ENCODE results near the gene DNAH17. TPM values are rescaled to one million over a fixed set of nuclear protein-coding genes. Genes with fewer than 3 reads are reported as not detected.

DNAH17 gene
- polyA plus RNA-seq (ENCODE audit: insufficient read length) = 3.3 TPM

- DNase-seq = no peak
These were observed at the start of gene DNAH17 for GRCh38 chr17:78577296-78577695. Gene DNAH17 (minus strand): TSS chr17:78577396. CDS start chr17:78575057, 2,339 bp downstream.

DNA sequence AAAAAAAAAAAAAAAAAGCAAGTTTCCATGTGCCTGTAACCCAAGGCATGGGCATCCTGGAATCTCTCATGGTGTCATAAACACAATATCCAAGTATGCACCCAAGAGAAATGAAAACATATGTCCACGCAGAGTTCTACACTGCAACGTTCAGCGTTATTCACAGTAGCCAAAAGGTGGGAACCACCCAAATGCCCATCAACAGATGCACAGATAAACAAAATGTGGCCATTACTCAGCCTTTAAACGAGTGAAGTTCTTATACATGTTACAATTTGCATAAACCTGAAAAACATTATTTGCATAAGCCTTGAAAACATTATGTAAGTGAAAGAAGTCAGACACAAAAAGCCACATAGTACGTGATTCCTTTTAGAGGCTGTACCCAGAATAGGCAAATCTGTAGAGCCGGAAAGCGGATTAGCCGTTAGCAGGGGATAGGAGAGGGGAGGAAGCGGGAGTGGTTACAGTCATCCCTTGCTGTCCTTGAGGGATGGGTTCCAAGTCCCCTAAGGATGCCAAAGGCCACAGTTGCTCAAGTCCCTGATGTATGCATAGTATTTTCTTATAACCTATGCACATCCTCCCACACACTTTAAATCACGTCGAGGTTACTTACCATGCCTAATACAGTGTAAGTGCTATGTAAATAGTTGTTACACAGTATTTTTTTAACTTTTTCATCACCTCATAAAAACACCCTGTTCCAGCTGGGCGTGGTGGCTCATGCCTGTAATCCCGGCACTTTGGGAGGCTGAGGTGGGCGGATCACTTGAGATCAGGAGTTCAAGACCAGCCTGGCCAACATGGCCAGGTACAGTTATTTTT lies 47.3 kb upstream of the DNAH17 start:
- no peak for DNase-seq

GRCh38 chr17:78623541-78623940 lies 46.3 kb upstream of the DNAH17 start:
- no peak for DNase-seq

- no peak for DNase-seq
These were observed 45.5 kb upstream of the DNAH17 start for GRCh38 chr17:78622491-78623265.

GRCh38 chr17:78621720-78622490 lies 44.7 kb upstream of the DNAH17 start:
- DNase-seq = no peak

DNA sequence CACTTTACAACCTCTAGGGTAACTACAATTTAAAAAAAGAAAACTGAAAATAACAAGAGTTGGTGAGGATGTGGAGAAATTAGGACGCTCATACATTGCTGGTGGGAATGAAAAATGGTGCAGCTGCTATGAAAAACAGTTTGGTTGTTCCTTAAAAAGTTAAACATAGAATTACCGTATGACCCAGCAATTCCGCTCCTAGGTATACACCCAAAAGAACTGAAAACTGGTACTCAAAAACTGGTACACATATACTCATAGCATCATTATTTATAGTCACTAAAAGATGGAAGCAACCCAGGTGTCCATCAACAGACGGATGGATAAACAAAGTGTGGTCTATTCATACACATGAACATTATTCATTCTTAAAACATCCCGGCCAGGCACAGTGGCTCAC lies 42.9 kb upstream of the DNAH17 start:
- DNase-seq = no peak

GRCh38 chr17:78619334-78619733 lies 42.1 kb upstream of the DNAH17 start:
- no peak for DNase-seq

DNA sequence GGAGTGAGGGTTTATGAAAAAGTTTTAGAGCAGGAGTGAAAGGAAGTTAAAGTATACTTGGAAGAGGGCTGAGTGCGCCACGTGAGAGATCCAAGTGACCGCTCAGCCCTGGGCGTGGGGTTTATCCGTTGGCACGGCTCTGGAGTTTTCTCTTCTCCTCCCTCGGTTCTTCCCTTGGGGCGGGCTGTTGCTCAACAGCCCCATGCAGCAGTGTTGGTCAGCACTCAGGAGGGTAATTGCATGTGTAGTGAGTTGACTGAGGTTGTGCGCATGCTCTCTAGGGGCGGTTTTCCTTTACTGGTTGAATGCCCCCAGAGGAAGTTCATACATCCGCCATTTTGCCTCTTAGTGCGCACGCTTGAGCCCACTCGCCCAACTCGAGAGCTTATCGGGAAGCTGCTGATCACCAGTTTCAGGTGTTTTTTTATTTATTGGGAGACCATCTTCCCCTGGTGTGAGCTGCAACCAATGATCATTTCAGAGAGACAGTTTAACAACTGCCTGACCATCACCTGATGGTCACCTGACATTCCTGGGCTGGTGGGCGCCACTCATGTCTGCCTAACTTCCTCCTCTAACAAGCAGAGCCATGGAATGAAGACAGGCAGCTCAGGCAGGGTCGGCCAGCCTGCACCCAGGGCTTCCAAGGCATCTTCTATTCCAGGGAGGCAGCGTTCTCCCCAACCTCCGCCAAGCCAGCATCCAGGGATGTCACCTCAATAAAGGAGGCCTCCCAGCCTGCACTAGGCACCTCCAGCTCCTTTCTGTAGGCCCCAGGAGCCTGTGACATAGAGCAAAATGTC lies 41.3 kb upstream of the DNAH17 start:
- DNase-seq = no peak

- DNase-seq = peak; percentile 73
These were observed 40.4 kb upstream of the DNAH17 start for GRCh38 chr17:78617511-78618061.

DNA sequence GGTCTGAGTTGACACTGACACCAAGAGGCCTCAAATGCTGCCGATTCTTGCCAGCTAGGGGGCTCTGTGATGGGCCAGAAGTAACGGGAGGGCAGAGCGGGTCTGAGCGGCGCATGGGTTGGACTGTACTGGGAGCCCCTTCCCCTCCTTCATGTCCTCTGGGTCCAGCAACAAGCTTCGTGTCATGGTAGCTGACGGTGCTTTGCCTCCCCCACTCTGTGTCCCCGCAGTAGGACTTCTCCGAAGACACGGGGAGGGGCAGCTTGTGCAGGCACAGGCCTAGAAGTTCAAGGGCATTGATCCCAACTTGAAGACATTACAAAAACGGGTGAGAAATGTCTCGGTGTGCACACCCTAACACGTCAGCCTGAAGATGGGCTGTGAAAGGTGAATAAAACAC lies 39.8 kb upstream of the DNAH17 start:
- DNase-seq = no peak

DNA sequence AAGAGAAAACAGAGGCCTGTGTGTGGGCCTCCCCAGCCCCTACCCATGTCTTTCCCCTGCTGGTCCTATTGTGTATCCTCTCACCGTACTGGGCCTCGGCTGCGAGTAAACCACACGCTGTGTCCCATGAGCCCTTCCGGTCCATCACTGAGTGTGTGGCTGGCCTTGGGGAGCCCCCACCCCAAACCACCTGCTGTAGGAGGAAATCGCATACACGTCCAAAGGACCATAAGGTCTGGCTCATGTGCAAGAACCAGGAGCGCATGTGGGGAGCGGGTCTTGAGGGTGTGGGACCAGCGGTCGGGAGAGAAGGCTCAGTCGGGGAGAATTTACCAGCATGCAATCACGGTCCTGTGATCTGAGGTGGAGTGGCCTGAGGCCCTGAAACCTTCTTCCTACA lies 38.4 kb upstream of the DNAH17 start:
- no peak for DNase-seq

- DNase-seq = no peak
These were observed 36.2 kb upstream of the DNAH17 start for GRCh38 chr17:78613416-78613815.

DNA sequence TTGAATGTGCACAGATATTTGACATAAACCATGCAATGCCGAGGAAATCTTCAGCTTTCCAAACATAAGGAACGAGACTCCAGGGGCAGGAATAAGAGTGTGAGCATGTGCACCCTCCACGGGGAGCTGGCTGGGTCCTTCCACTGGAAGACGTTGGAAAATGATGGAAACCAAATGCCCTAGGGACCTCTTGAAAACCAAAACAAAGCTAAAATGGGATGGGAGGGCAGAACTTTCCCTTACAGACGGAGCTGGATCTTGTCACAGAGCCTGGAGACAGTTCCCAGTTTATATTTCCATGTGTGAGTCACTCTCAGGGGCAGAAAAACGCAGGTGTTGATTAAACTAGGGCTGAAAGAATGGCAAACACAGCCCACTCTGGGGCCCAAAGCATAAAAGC lies 34.4 kb upstream of the DNAH17 start:
- no peak for DNase-seq

DNA sequence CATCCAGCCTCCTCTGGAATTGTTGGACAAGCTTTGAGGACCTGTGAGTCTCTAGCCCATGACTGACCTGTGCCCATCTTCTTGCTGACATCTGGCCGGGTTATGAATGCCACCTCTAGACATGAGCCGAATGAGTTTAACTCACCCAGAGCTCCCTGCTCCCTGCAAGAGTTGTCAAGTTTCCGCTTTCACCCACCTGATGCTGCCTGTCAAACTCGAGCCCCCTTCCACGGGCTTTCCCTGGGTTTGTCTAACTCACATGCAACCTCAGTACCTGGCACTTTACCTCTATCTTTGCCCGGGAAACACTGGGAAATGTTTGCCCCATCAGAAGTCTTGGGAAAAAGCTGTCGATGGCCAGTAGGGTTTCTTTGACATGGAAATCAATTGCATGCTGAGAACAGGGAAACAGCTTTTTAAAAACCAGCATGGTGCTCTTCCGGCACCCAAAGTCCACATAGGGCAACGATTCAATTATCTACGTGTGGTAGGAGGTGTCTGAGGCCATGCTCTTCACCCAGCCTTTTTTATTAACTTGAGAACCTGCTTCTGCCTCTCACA lies 33.8 kb upstream of the DNAH17 start:
- DNase-seq = no peak

DNA sequence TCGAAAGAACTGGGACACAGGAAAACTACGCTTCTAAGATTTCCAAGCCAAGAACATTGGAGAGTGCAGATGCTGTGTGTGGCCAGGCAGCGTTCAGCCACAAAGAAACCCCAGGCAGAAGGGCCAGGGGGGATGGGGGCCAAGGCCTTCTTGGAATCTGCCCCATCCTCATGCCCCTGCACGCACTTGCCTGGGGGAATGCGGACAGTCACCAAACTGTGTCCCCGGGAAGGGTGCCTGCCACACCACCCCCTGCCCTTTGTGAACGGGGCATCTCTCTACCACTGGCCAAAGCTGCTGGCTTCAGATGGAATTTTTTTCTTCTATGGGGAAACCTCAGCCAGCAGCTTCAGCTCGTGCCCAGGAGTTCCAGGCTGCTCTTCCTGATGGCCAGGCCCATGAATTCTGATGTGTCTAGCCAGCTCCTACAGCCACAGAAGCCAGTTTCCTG lies 32.0 kb upstream of the DNAH17 start:
- DNase-seq = no peak

DNA sequence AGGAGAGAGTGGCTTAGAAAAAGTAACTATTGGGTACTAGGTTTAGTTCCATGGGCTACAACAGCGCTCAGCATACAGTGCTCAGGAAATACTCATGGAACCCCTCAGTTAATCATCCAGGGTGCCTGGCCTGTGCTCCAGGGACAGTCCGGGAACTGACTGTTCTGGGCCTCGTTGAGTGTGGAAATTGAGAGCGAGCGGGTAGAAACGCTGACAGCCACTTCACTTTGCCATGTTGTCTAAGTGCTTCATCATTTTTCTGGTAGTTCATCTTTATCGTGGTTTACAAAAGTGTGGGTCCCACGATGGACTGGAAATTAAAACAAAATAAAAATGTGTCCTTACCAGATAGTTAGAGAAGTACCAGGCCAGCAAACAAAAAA lies 31.6 kb upstream of the DNAH17 start:
- no peak for DNase-seq

- no peak for DNase-seq
These were observed 31.1 kb upstream of the DNAH17 start for GRCh38 chr17:78608122-78608803.

- no peak for DNase-seq
These were observed 29.8 kb upstream of the DNAH17 start for GRCh38 chr17:78607038-78607437.

DNA sequence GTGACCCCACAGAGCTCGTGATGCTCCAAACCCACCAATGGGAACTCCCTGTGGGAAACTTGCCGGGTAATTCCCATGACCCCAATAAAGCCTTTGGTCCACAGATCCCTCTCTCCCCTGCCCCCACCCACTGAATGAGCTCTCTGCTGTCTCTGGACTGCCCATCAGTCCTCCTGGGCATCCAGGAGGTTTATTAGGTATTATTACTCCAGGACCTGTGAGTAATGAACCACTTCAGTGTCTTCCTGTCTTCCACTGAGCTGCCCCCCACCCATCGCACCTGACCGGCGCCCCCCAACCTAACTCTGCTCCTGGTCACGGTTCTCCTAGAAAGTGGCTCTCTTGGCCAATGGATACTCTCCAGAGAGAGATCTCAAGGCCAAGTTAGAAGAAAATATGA lies 28.7 kb upstream of the DNAH17 start:
- DNase-seq = no peak

- DNase-seq = no peak
These were observed 28.2 kb upstream of the DNAH17 start for GRCh38 chr17:78605429-78605828.

DNA sequence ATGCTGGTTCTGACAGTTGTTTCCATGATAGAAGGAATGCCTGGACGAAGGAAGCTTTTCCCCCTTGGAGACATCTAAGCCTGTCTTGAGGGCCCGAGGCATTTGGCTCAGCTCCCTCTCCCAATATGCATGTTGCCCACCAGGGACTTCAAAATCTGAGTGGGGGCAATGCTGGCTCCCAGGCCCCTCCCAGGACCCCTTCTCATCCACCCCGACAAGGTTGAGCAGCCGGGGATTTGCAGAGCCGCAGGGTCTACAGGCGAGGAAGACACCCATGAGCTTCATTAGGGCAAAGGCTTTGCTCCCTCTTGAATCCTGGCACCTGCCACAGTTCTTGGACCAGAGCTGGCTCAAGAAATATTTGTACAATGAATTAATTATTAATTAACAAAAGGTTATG lies 25.1 kb upstream of the DNAH17 start:
- no peak for DNase-seq

Measured in hindlimb muscle (tissue), 1 donor.